NCI-H526 treated with DMSO at 0.1 percent for 48 hours (cell line): Measurements from ENCODE around the gene ZNF582.

Experiments
- DNase-seq: peaks from one replicate; lab custom pipeline; 2025; lab: John Stamatoyannopoulos, UW

ZNF582 gene

DNA sequence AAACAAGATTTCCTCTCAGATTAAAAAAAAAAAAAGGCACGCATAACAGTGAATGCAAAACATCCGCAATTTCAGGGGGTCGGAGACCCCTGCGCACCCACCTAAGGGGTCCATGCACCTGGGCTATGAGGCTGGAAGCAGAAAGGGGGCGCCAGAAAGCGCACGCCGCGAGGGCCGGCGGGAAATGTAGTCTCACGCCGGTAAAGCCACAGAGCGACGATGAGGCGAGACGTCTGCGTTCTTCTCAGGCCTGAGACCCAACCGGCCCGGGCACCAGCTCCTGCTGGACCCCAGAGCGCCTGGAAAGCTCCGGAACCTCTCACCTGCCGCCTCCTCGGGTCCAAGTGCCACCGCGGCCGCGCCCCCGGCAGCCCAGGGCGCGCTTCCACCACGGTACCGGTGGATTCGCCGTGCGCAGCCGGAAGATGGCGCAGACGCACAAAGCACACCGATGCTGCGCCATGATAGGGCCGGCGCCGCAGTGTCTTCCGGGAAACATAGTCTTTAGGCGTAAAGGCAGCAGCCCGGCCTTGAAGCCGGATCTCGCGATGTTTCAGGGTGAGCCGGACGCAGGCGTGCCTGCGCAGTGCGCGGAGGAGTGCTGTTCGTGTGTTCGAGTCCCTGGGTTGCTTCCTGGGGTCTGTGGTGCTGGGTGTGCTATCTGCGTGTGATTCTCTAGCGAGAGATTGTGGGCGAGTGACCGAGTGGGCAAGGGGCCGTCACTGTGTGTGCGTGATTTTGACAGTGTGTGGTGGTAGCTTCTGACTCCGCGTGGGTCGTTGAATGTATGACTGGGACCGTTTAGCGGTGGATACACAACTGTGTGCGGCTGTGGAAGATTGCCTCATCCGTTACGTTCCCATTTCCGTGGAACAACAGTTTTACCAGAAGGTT lies at the start of gene ZNF582:
Gene ZNF582, minus strand, starts transcription at position 416 of the 894 bp plus-strand sequence. CDS start 1,782 bp downstream, outside the sequence.
- peak; percentile 77 for DNase-seq

DNA sequence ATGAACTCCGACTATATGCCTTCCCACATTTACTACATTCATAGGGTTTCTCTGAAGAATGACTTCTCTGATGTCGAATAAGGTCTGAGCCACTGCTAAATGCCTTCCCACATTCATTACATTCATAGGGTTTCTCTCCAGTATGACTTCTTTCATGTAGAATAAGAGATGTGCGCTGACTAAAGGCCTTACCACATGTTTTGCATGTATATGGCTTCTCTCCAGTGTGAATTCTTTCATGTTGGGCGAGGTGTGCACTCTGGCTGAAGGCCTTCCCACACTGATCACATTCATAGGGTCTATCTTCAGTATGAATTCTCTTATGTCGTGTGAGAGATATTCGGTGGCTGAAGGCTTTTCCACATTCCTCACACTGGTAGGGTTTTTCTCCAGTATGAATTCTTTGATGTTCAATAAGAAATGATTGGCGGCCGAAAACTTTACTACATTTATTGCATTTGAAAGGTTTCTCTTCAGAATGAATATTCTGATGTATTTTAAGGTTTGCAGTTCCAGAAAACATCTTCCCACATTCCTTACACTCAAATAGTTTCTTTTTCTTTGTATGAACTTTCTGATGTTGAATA lies 48.0 kb upstream of the ZNF582 start:
- DNase-seq = no peak

DNA sequence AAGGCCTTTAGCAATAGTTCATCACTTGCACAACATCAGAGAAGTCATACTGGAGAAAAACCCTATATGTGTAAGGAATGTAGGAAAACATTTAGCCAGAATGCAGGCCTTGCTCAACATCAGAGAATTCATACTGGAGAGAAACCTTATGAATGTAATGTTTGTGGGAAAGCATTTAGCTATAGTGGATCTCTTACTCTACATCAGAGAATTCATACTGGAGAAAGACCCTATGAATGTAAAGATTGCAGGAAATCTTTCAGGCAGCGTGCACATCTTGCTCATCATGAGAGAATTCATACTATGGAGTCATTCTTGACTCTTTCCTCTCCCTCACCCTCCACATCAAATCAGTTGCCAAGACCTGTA lies 30.6 kb upstream of the ZNF582 start:
- DNase-seq = no peak

DNA sequence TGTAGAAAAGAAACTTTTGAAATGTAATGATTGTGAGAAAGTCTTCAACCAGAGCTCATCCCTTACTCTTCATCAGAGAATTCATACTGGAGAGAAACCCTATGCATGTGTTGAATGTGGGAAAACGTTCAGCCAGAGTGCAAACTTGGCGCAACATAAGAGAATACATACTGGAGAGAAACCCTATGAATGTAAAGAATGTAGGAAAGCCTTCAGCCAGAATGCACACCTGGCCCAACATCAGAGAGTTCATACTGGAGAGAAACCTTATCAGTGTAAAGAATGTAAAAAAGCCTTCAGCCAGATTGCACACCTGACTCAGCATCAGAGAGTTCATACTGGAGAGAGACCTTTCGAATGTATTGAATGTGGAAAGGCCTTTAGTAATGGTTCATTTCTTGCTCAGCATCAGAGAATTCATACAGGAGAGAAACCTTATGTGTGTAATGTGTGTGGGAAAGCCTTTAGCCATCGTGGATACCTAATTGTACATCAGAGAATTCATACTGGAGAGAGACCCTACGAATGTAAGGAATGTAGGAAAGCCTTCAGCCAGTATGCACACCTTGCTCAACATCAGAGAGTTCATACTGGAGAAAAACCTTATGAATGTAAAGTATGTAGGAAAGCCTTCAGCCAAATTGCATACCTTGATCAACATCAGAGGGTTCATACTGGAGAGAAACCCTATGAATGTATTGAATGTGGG lies 30.1 kb upstream of the ZNF582 start:
- no peak for DNase-seq

DNA sequence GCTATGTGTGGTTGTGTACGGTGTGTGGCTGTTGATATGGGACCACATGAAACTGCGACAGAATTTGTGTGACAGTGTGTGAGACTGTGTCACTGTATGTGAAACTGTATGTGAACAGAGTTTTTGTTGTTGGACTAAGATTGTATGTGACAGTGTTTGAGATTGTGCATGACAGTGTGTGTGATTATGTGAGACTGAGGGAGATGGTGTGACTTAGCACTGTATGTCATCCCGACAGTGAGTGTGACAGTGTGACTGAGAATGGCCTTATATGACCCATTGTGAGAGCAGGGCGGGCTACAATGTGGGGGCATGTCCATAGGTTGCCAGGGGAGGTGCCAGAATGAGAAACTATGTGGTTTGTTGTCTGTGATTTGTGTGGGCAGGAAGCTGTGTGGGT lies 11.7 kb upstream of the ZNF582 start:
- DNase-seq = no peak

DNA sequence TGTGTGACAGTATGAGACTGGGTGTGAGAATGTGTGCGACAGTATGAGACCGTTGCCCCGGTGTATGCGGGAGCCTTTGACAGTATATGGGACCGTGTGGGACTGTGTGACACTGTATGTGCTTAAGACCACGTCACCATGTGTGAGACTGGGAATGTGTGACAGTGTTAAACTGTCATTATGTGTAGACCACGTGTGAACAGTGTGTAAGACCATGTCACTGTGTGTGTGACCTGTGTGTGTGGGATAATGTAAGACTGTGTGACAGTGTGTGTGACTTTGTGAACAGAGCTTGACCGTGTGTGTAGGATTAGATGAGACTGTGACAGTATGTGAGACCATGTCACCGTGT lies 11.3 kb upstream of the ZNF582 start:
- DNase-seq = no peak

DNA sequence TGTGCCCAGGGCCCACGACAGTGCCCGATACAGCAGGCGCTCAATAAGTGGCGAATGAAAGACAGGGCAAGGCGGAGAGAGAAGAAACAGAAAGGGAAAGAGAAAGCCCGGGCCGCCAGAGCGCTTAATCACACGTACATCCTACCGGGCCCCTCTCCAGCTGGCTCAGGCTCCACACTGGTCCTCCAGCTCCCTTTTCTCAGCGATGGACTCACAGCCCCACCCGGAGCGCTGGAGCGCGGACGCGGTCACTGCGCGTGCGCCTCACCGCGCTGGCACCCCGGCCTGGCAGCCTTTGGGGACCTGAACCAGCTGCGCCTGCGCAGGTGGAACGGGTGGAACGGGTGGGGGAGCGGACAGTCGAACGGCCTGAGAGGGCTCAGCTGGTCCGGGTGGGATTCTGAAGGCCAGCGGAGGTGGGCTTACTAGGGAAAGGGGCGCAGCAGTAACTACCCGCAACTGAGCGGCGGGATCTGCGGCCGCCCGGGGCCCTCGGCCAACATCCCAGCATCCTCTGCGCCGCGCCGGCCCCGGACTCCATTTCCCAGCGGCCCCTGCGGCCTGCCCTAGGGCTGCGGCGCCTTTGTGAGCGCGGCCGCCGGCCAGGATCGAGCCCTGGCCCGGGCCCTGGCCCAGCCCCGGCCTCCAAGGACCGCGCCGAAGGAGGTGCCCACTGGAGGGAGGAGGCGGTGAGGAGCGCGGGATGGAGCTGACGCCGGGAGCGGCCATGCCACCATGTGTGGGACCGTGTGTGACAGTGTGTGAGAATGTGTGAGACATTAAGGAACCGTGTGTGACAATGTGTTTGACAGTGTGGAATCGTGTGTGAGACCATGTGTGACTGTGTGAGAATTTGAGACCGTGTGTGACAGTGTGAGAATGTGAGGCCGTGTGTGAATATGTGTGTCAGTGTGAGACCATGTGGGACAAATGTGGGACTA lies 10.7 kb upstream of the ZNF582 start, which contains the start of gene ZNF583:
Gene ZNF583, plus strand, starts transcription at position 569 of the 941 bp plus-strand sequence. CDS start 2,783 bp downstream, outside the sequence.
- peak; percentile 89 for DNase-seq

DNA sequence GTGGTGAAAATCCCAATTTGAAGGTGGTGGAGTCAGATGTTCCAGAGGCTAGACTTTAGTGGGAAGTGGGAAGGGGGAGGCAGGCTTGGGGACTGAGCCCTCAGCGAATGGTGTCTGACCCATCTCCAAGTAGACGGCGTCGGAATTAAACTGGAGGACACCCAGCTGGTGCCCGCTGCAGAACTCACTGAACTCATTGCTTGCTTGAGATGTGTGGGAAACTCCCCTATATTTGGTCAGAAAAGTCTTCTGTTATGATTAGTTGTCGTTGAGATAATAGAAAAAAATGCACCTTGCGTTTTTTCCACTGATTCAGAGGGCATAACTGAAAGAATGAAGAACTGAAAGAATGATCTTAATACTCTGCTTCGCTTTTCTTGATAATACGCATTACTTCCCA lies 9.9 kb upstream of the ZNF582 start:
- no peak for DNase-seq

DNA sequence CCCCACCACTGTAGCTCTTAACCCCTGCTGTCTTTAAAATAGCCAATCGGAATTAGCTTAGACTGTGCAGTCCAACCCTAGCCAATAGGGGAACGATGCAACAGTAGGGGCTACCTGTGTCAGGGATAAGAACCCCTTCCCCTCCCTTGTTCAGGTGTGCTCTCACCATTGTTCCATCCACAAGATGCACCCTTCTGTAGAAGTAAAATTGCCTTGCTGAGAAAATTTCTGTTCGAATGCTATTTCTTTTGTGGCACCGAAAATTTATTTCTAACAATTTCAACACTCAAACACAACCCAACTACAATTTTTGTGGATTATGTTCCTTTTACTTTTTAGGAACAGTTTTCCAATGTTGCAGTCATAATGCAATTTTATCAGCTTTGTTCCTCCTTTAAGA lies 7.2 kb upstream of the ZNF582 start:
- DNase-seq = no peak

DNA sequence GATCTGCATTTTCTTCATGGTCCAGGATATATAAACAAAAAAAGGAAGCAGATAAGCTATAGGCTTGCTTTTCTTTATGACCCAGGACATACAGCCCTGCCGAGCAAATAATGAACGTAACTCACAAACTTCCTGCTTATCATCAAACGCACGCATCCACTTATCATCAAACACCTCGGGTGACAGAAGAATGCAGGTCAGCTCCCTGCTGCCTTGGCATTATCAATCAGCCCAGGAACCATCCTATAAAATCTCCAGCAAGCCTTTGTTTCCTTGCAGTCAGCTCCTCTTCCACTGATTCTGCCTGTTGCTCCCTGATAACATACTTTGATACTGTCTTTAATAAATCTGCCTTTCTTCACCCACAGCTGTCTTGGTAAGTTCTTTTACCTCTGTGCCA lies 5.5 kb upstream of the ZNF582 start:
- no peak for DNase-seq

DNA sequence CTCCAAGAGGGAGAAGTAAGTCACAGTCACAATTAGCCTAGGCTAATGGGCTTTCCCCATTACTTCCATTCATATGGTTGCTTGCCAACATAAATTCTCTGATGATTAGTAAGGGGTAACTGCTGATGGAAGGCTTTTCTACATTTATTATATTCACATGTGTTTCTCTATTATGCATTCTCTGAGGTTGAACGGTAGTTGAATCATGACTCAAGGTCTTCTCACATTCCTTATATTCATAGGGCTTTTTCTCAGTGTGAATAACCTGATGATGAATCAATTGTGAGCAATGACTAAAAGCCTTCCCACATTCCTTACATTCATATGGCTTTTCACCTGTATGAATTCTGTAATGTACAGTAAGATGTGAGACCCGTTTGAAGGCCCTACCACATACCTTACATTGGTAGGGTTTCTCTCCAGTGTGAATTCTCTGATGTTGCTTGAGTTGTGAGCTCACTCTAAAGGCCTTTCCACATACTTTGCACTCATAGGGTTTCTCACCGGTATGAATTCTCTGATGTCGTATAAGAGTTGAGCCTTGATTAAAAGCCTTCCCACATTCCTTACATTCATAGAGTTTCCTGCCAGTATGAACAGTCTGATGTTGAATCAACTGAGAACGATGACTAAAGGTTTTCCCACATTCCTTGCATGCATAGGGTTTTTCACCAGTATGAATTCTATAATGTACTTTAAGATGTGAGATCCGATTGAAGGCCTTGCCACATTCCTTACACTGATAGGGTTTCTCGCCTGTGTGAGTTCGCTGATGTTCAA lies 9.3 kb downstream of the ZNF582 start:
- no peak for DNase-seq

DNA sequence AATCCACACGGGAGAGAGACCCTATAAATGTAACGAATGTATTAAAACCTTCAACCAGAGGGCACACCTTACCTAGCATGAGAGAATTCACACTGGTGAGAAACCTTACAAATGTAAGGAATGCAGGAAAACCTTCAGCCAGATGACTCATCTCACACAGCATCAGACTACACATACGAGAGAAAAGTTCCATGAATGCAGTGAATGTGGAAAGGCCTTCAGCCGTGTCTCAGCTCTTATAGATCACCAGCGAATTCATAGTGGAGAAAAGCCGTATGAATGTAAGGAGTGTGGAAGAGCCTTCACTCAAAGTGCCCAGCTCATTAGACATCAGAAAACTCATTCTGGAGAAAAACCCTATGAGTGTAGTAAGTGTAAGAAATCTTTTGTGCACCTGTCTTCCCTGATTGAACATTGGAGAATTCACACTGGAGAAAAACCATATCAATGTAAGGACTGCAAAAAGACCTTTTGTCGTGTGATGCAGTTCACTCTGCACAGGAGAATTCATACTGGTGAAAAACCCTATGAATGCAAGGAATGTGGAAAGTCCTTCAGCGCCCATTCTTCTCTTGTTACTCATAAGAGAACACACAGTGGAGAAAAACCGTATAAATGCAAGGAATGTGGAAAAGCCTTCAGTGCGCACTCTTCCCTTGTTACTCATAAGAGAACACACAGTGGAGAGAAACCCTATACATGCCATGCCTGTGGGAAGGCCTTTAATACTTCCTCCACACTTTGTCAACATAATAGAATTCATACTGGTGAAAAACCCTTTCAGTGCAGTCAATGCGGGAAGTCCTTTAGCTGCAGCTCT lies 16.0 kb downstream of the ZNF582 start:
- no peak for DNase-seq

DNA sequence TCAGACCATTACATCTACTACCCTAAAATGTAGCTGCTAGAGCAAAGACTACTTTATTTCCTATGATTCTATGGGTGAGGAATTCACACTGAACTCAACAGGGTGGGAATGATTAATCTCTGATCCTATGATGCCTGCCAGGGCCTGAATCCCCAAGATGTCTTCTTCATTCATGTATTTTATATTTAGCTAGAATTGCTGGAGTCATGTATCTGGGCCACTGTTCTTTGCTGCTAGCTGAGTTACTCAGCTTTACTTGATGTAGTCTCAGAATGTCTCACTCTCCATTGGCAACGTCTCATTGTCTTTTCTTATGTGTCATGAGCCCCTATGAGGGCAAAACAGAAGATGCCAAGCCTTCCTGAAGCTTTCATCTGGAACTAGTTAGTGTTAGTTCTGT lies 21.1 kb downstream of the ZNF582 start:
- DNase-seq = no peak

DNA sequence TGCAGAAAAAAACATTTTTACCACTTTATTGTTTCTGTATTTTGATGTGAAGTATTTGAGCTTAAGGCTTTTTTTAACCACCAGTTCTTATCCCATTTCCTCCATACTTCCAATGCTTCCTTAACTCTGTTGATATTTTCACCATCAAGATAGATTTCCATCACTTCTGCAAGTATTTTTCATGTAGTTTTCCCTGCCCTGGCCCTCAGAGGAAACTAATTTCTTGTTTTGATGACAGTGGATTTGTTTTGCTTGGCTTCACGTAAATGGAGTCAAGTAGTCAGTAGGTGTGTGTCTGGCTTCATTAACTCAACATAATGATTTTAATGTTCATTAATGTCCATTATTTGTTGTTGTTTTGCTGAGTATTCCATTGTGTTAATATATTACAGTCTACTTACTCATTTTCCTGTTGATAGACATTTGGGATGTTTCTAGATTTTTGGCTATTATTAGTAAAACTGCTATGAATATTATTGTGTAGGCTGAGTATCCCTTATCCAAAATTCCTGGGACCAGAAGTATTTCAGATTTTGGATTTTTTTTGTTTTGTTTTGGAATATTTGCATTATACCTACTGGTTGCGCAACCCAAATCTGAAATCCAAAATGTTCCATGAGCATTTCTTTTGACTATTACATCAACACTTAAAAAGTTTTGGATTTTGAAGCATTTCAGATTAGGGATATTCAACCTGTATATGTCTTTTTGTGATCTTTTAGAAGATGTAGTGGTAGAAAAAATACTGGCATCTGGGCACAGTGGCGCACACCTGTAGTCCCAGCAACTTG lies 23.3 kb downstream of the ZNF582 start:
- DNase-seq = no peak

DNA sequence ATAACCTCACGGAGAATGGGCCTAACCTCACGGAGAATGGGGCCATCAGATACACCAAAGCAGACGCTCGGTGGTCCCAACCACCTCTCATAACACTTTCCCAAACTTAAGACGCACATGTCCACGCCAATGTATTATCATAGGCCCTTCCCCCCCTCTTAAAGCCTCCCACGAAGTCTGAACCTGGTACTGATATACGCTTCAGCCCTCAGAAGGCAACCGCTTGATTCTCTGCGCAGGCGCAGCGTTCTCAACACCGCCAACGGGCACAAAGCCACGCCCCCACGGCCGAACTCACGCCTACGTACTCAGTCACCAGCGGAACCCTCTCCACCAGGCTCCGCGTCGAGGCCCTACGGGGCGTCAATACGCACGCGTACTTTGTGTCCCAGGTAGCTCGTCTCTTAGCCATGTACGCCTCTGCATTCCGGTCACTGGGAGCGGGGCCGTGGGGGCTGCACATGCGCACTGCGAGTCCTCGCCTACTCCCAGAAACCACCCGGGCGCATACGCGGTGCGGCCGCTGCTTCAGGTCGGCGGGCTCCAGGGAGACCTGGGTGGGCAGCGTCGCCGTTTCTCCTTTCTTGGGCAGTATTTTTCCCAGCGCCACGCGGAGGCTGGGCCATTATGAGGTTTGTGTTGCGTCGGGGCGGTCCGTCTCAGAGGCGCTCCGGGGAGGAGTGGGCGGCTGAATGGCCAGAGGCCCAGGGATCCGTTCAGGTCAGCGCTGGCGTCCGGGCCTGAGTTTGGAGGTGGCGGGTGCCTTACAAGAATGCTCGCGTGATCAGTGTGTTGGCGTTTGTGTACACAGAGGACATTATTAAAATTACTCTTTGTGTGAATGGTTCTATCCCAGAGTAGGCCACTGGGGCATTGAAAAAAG lies 25.3 kb downstream of the ZNF582 start:
- peak; percentile 95 for DNase-seq

DNA sequence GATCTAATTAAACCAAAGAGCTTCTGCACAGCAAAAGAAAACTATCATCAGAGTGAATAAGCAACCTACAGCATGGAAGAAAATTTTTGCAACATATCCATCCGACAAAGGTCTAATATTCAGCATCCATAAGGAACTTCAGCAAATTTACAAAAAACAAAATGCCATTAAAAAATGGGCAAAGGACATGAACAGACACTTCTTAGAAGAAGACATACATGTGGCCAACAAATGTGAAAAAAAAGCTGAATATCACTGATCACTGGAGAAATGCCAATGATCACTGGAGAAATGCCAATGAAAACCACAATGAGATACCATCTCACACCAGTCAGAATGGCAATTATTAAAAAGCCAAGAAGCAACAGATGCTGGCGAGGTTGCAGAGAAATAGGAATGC lies 32.5 kb downstream of the ZNF582 start:
- no peak for DNase-seq

DNA sequence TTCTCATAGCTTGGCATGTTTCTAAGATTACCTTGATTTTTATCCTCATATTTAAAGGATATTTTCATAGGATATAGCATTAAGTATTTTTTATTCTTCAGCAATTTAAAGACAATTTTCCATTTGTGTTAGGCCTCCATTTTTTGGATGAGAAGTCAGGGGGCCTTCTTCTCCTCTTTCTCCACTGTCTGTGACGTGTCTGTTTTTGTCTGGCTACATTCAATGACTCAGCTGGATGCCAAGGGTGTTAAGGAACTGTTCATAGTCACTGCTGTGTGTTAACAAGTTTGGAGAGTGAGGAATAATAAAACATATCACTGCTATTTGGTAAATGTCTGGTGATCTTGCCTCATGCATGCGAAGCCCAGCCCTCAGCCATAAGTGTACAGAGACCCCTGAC lies 36.4 kb downstream of the ZNF582 start:
- no peak for DNase-seq

DNA sequence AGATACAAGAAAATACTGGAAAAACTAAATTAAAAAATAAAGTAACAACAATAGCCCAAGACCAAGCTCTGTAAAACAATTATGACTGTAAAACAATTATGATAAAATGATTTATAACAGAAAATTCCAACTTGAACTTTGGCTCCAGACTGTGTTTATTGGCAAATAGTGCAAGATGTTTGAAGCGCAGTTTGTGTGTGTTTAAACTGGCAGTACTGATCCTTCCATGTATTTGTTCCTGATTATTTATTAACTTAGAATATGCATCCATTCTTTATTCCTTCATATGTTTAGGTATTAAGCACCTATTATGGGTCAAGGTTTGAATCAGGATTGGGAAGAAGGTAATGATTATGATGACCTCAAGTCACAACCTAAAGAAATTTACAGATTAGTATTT lies 37.8 kb downstream of the ZNF582 start:
- DNase-seq = no peak
